OCI-LY3 (cell line): Measurements from ENCODE around the gene SH3BP2.

Experiments
- CTCF ChIP-seq: fragments of 200-600, 300-600 bp; sonication (generic); IDR thresholded peaks from 2 replicates; pipeline ENCODE4 v1.5.1; 2014; ENCODE audit warnings: antibody characterized with exemption, low read length, low read depth
- EZH2phosphoT487 ChIP-seq: fragments of 200-600 bp; shearing (Covaris generic); IDR thresholded peaks from 2 replicates; pipeline ENCODE4 v1.6.1; 2018; ENCODE audit warnings: antibody characterized with exemption, mixed run types, low read depth

GRCh38 chr4:2874861-2875260 is 82.0 kb downstream of the SH3BP2 start:
- no peak for TF ChIP-seq CTCF
- TF ChIP-seq EZH2phosphoT487, result no peak
